Natural killer cell treated with Interleukin-12 subunit alpha and Interleukin-12 subunit beta and Interleukin-15 and Interleukin-18, amount 100 ng/mL, for 72 hours (primary cell): ENCODE results near the gene NF1. TPM values are rescaled to one million over a fixed set of nuclear protein-coding genes. Genes with fewer than 3 reads are reported as not detected.
"Not testable (repeated sequence)": the region's sequence is repeated elsewhere in the genome, so short reads cannot be mapped to it uniquely, and the experiment has no call there.

Experiments used
- ATAC-seq, 2 donors: fragments of 150-1000 bp; cut with Tn5 transposase in 1 of 2; sonication (Bioruptor Pico), chemical (Tn5 transposase) in 1 of 2; 2 replicates each; pipeline ENCODE4 v1.10.0; 2021
- DNase-seq: peaks from one replicate; pipeline ENCODE4 v3.0.0; 2022; ENCODE audit warnings: low spot score
- H3K27ac Mint-ChIP-seq, 2 donors: 1 replicate in 1 of 2; 2 replicates in 1 of 2; pipeline ENCODE4 v1.8.0; 2022; ENCODE audit warnings: mixed read lengths in 2 of 2, mild to moderate bottlenecking in 1 of 2, moderate library complexity in 1 of 2
- H3K27me3 Mint-ChIP-seq, 2 donors: 1 replicate in 1 of 2; 2 replicates in 1 of 2; pipeline ENCODE4 v1.8.0; 2022; ENCODE audit warnings: mixed read lengths in 2 of 2
- H3K36me3 Mint-ChIP-seq: one replicate; pipeline ENCODE4 v1.8.0; 2022; ENCODE audit warnings: mixed read lengths
- H3K4me1 Mint-ChIP-seq, 2 donors: 1 replicate in 1 of 2; 2 replicates in 1 of 2; pipeline ENCODE4 v1.8.0; 2022; ENCODE audit warnings: low read depth in 2 of 2, mixed read lengths in 2 of 2, mild to moderate bottlenecking in 1 of 2
- H3K4me3 Mint-ChIP-seq: one replicate; pipeline ENCODE4 v1.8.0; 2022; ENCODE audit warnings: mixed read lengths
- H3K9me3 Mint-ChIP-seq: 2 replicates; pipeline ENCODE4 v1.8.0; 2022; ENCODE audit warnings: mixed read lengths
- total RNA-seq, 2 donors: library from RNA; stranded (reverse); gene quantifications; one replicate each; pipeline ENCODE4 v1.2.3, GENCODE V29; 2022

Gene NF1
- total RNA-seq, 2 donors from 2014 or later: 34.6 to 45.1 TPM

GRCh38 chr17:31156326-31156725, 61.5 kb downstream of the NF1 start:
- DNase-seq (no peak), ATAC-seq (no peak)
- Mint-ChIP-seq H3K4me3 (no peak overlapping the region), H3K4me1 (peaks cover 7 to 15% of the 10 kb centered on the region in 2 donors), H3K9me3 (peaks cover 3% of the 10 kb centered on the region), H3K36me3 (peaks cover 9% of the 10 kb centered on the region), H3K27me3 (no peaks in the 10 kb centered on the region), H3K27ac (no peak overlapping the region)

GRCh38 chr17:31156864-31157263, 62.1 kb downstream of the NF1 start:
- not testable (repeated sequence) for H3K27ac Mint-ChIP-seq, H3K36me3 Mint-ChIP-seq, H3K9me3 Mint-ChIP-seq, H3K4me3 Mint-ChIP-seq, DNase-seq, ATAC-seq, H3K27me3 Mint-ChIP-seq
- H3K4me1 Mint-ChIP-seq: peaks cover 7 to 15% of the 10 kb centered on the region in 2 donors

DNA sequence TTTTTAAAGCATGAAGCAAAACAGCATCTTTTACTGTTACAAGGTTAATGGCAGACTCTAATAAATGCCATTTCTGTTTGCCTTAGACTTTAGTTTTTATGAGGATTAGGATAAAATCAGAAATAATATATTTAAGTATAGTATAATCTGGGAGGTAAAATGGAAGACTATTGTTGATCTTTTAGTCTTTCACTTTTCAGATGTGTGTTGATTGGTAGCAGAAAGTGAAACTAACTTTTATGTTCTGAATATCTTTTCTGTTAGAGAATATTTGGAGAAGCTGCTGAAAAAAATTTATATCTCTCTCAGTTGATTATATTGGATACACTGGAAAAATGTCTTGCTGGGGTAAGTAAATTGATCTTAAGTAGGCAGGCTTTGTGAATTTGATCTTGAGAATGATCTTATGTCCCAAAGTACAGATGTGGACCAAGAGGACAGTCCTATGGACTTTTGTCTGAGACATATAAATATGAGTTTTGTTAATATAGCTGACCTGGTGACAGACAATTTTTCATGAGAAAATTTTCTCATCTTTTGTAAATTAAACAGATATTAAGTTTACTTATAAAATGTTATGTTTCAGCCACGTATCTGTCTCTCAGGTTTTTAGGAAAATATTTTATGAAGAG, 64.1 kb downstream of the NF1 start:
- peak overlapping the region; percentile 76 for H3K4me3 Mint-ChIP-seq
- no peak for DNase-seq
- H3K4me1 Mint-ChIP-seq: peaks cover 7 to 15% of the 10 kb centered on the region in 2 donors
- peak overlapping the region; percentile 71 to 93 for H3K27ac Mint-ChIP-seq
- H3K27me3 Mint-ChIP-seq: no peaks in the 10 kb centered on the region
- ATAC-seq: peak in 1 of 2 donors; percentile 65
- no peaks in the 10 kb centered on the region for H3K36me3 Mint-ChIP-seq
- H3K9me3 Mint-ChIP-seq: no peaks in the 10 kb centered on the region

GRCh38 chr17:31163091-31163781, 68.5 kb downstream of the NF1 start:
- DNase-seq (no peak), ATAC-seq (no peak)
- Mint-ChIP-seq H3K27me3 (no peaks in the 10 kb centered on the region), H3K9me3 (no peaks in the 10 kb centered on the region), H3K4me3 (no peak overlapping the region), H3K27ac (no peak overlapping the region), H3K4me1 (peaks cover 7 to 12% of the 10 kb centered on the region in 2 donors), H3K36me3 (no peaks in the 10 kb centered on the region)

GRCh38 chr17:31167111-31167510, 72.3 kb downstream of the NF1 start:
- Mint-ChIP-seq H3K27ac (no peak overlapping the region), H3K4me3 (no peak overlapping the region), H3K9me3 (no peaks in the 10 kb centered on the region), H3K36me3 (peaks cover 4% of the 10 kb centered on the region), H3K27me3 (no peaks in the 10 kb centered on the region), H3K4me1 (peaks cover 0 to 3% of the 10 kb centered on the region in 2 donors)
- no peak for ATAC-seq
- DNase-seq: no peak

DNA sequence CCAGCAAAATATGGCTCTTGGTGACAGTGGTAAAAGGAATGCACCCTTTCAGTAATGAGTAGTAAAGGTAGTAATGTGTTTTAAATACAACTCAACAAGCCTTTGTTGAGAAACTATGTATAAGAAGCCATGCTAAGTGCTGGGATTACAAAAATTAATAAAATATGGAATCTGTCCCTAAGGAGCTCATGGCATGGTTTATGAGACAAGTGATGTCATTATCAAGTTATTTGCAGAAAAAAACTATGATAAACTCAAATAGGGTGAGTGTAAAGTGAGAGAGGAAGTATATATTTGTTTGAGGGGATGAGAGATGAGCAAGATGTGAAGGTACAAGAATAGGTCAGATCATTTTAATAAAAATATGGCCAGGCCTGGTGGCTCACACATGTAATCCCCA, 76.9 kb downstream of the NF1 start:
- no peak overlapping the region for H3K4me3 Mint-ChIP-seq
- no peak overlapping the region for H3K27ac Mint-ChIP-seq
- no peak for ATAC-seq
- peaks cover 0 to 5% of the 10 kb centered on the region in 2 donors for H3K4me1 Mint-ChIP-seq
- H3K36me3 Mint-ChIP-seq: peaks cover 4% of the 10 kb centered on the region
- no peak for DNase-seq
- no peaks in the 10 kb centered on the region for H3K9me3 Mint-ChIP-seq
- H3K27me3 Mint-ChIP-seq: no peaks in the 10 kb centered on the region

DNA sequence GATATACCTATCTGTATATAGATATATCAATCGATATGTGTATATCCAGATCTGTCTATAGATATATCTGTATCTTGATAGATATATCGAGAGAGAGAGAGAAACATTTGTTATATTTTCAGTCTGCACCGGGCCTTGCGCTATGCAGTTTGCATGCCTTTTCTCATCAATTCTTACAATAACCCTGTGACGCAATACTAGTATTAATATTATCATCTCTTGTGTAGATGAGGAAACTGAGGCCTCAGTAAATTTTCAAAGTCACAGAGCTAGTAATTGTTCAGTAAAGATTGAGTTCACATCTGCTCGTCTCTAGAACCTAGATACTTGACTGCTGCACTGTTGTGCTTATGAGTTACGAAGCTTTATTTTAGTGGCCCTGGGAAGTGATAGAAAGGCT, 77.6 kb downstream of the NF1 start:
- H3K4me1 Mint-ChIP-seq: peaks cover 0 to 5% of the 10 kb centered on the region in 2 donors
- H3K27ac Mint-ChIP-seq: no peak overlapping the region
- no peaks in the 10 kb centered on the region for H3K9me3 Mint-ChIP-seq
- ATAC-seq (no peak), DNase-seq (no peak)
- no peak overlapping the region for H3K4me3 Mint-ChIP-seq
- H3K27me3 Mint-ChIP-seq: no peaks in the 10 kb centered on the region
- peaks cover 4% of the 10 kb centered on the region for H3K36me3 Mint-ChIP-seq

DNA sequence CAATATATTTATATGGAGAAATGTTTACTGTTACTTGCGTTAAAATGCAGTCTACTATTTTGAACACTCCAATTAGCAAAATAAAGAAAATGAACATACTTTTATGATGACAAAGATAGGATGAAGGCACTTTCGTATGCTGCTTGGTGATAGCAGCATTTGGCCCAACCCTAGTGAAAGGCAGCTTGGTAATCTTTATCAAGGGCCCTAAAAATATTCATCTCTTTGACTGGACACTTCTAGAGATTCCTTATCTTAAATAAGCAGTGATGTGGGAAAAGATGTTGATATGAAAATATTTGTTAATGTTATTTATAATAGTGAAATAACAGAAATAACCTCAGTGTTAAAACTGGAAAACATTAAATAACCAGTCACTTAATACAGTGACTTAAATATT, 79.4 kb downstream of the NF1 start:
- DNase-seq: no peak
- H3K4me1 Mint-ChIP-seq: peaks cover 0 to 3% of the 10 kb centered on the region in 2 donors
- no peak for ATAC-seq
- no peaks in the 10 kb centered on the region for H3K27me3 Mint-ChIP-seq
- no peaks in the 10 kb centered on the region for H3K9me3 Mint-ChIP-seq
- no peak overlapping the region for H3K4me3 Mint-ChIP-seq
- H3K27ac Mint-ChIP-seq: no peak overlapping the region
- peaks cover 4% of the 10 kb centered on the region for H3K36me3 Mint-ChIP-seq

GRCh38 chr17:31175237-31175636, 80.5 kb downstream of the NF1 start:
- H3K27ac Mint-ChIP-seq: no peak overlapping the region
- ATAC-seq: no peak
- H3K36me3 Mint-ChIP-seq: peaks cover 2% of the 10 kb centered on the region
- H3K9me3 Mint-ChIP-seq: no peaks in the 10 kb centered on the region
- no peak for DNase-seq
- H3K4me3 Mint-ChIP-seq: no peak overlapping the region
- H3K27me3 Mint-ChIP-seq: no peaks in the 10 kb centered on the region
- H3K4me1 Mint-ChIP-seq: peaks cover 0 to 3% of the 10 kb centered on the region in 2 donors

GRCh38 chr17:31176143-31176542, 81.4 kb downstream of the NF1 start:
- not testable (repeated sequence) for H3K27ac Mint-ChIP-seq, DNase-seq, H3K36me3 Mint-ChIP-seq, H3K4me3 Mint-ChIP-seq, H3K27me3 Mint-ChIP-seq, H3K4me1 Mint-ChIP-seq, ATAC-seq, H3K9me3 Mint-ChIP-seq

DNA sequence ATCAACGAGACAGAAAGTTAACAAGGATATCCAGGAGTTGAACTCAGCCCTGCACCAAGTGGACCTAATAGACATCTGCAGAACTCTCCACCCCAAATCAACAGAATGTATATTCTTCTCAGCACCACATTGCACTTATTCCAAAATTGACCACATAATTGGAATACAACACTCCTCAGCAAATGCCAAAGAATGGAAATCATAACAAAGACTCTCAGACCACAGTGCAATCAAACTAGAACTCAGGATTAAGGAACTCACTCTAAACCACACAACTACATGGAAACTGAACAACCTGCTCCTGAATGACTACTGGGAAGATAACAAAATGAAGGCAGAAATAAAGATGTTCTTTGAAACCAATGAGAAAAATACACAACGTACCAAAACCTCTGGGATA, 84.2 kb downstream of the NF1 start:
- not testable (repeated sequence) for H3K4me3 Mint-ChIP-seq, H3K9me3 Mint-ChIP-seq, H3K27ac Mint-ChIP-seq, ATAC-seq, H3K4me1 Mint-ChIP-seq, H3K36me3 Mint-ChIP-seq, H3K27me3 Mint-ChIP-seq, DNase-seq

DNA sequence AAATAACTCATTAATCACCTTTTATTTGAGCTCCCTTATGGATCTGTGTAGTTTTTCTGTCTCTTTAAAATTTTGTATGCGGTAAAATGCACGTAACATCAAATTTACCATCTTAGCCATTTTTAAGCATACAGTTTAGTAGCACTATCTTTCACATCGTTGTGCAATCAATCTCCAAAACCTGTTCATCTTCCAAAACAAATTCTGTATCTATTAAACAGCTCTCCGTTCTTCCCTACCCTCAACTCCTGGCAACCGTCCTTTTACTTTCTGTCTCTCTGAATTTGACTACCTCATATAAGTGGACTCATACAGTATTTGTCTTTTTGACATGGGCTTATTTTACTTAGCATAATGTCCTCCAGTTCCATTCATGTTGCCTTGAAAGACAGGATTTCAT, 100.5 kb downstream of the NF1 start:
- H3K9me3 Mint-ChIP-seq: no peaks in the 10 kb centered on the region
- H3K27ac Mint-ChIP-seq: no peak overlapping the region
- no peaks in the 10 kb centered on the region for H3K36me3 Mint-ChIP-seq
- H3K4me3 Mint-ChIP-seq: no peak overlapping the region
- ATAC-seq: no peak
- DNase-seq: no peak
- H3K27me3 Mint-ChIP-seq: no peaks in the 10 kb centered on the region
- peaks cover 15 to 17% of the 10 kb centered on the region in 2 donors for H3K4me1 Mint-ChIP-seq

- ATAC-seq: no peak
- Mint-ChIP-seq H3K4me3 (no peak overlapping the region), H3K27me3 (no peaks in the 10 kb centered on the region), H3K9me3 (no peaks in the 10 kb centered on the region), H3K4me1 (peaks cover 15 to 17% of the 10 kb centered on the region in 2 donors), H3K27ac (no peak overlapping the region), H3K36me3 (no peaks in the 10 kb centered on the region)
- no peak for DNase-seq
Measured at GRCh38 chr17:31198026-31198425, 103.2 kb downstream of the NF1 start.

- not testable (repeated sequence) for H3K27ac Mint-ChIP-seq, H3K4me3 Mint-ChIP-seq, H3K9me3 Mint-ChIP-seq, DNase-seq, ATAC-seq, H3K36me3 Mint-ChIP-seq, H3K27me3 Mint-ChIP-seq
- peaks cover 14 to 15% of the 10 kb centered on the region in 2 donors for H3K4me1 Mint-ChIP-seq
Measured at GRCh38 chr17:31198666-31199065, 103.9 kb downstream of the NF1 start.
